ENCODE data around the gene PLXNA4.
"Not testable (repeated sequence)": the region's sequence is repeated elsewhere in the genome, so short reads cannot be mapped to it uniquely, and the experiment has no call there.

The PLXNA4 gene, protein sequence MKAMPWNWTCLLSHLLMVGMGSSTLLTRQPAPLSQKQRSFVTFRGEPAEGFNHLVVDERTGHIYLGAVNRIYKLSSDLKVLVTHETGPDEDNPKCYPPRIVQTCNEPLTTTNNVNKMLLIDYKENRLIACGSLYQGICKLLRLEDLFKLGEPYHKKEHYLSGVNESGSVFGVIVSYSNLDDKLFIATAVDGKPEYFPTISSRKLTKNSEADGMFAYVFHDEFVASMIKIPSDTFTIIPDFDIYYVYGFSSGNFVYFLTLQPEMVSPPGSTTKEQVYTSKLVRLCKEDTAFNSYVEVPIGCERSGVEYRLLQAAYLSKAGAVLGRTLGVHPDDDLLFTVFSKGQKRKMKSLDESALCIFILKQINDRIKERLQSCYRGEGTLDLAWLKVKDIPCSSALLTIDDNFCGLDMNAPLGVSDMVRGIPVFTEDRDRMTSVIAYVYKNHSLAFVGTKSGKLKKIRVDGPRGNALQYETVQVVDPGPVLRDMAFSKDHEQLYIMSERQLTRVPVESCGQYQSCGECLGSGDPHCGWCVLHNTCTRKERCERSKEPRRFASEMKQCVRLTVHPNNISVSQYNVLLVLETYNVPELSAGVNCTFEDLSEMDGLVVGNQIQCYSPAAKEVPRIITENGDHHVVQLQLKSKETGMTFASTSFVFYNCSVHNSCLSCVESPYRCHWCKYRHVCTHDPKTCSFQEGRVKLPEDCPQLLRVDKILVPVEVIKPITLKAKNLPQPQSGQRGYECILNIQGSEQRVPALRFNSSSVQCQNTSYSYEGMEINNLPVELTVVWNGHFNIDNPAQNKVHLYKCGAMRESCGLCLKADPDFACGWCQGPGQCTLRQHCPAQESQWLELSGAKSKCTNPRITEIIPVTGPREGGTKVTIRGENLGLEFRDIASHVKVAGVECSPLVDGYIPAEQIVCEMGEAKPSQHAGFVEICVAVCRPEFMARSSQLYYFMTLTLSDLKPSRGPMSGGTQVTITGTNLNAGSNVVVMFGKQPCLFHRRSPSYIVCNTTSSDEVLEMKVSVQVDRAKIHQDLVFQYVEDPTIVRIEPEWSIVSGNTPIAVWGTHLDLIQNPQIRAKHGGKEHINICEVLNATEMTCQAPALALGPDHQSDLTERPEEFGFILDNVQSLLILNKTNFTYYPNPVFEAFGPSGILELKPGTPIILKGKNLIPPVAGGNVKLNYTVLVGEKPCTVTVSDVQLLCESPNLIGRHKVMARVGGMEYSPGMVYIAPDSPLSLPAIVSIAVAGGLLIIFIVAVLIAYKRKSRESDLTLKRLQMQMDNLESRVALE (N-terminal part only)

GRCh38 chr7:132575982-132576720 lies at the start of gene PLXNA4:
TSS of gene PLXNA4 (minus strand) at chr7:132576470. CDS start at chr7:132508693, 67,777 bp downstream.
- no peak for DNase-seq

DNA sequence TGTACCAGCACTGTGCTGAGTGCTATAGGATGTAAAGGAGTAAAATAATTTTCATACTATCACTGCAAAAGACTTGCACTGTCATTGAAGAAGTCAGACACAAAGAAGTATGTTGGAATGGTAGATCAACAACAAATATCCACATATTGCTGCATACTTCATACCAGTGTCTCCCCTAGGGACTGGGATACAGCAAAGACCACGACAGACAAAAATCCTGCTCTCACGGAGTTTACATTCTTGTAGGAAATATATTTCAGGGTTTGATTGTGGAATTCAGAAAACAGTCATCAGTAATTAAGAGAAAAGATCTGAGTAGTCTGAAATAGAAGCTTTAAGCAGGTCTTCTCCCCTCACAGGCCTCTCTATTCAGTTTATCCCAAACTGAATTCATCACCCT lies 49.4 kb upstream of the PLXNA4 start:
- no peak for DNase-seq

- no peak for DNase-seq
Observed at GRCh38 chr7:132622081-132622480, 45.8 kb upstream of the PLXNA4 start.

GRCh38 chr7:132619967-132620366 lies 43.7 kb upstream of the PLXNA4 start:
- no peak for DNase-seq

- no peak for DNase-seq
Observed at GRCh38 chr7:132618956-132619305, 42.7 kb upstream of the PLXNA4 start.

DNA sequence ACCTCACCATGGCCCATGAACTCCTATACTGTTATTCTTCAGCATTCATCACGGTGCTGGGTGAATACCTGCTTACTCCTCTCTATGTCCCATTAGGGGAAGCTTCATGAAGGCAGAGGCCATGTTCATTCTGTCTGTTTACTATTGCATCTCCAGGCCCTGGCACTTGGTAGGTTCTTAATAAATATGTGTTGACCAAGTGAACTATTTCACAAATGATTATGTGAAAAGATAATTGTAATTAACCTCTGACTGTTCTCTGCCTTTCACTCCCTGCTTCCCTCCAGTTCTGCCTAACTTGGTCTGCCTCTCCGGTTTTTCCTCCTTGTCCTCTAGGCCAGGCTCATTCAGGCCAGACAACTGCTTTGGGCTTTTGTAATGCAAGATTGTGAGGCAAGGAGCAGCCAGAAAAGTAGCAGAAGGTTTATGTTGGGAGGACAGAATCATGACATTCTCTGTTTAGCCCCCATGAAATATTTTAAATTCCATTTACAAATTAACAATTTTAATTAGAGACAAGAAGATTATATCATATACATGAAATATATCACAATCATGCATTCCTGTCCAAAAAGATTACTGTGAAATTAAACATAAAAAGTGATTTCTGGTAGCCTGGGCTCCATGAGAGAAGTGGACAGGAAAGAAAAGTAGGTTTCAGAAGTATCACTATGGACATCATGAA lies 42.1 kb upstream of the PLXNA4 start:
- DNase-seq, result no peak

- DNase-seq, result peak in 1 of 2 experiments; percentile 15
Observed at GRCh38 chr7:132614428-132615318, 38.4 kb upstream of the PLXNA4 start.

DNA sequence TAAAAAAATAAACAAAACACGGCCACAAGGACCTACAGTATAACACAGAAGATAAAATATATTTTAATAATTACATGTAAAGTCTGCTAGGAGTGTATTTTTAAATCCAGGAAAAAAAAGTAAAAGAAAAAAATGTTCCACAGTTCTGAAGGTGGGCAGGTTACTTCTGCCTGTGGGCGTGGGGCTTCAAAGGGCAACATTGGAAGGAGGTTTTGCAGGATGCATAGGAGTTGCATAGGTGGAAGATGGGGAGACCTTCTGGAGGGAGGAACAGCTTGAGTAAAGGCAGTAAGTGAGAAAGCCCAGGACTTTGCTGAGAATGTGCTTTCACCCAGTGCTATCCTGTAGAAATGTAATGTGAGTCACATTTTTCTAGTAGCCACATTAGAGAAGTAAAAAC lies 37.5 kb upstream of the PLXNA4 start:
- DNase-seq, result no peak

DNA sequence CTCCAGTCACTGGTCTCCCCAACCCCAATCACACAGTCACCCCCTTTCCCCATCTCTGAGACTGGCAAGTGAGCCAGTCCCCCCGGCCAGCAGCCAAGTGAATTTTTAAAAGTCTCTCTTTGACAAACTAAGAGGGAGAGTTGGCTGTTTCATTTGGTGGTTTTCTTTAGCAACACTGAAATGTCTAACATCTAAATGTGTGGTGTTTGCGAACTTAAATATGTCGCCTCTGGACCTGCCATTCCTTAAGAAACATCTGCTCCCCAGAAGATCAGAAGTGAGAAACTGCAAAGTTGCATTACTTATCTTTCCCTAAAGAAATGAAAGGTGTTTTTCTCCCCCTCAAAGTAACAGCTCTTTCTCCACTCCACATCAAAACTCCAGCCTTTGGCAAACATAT lies 34.7 kb upstream of the PLXNA4 start:
- DNase-seq, result no peak

GRCh38 chr7:132609906-132610520 lies 33.7 kb upstream of the PLXNA4 start:
- no peak for DNase-seq

DNA sequence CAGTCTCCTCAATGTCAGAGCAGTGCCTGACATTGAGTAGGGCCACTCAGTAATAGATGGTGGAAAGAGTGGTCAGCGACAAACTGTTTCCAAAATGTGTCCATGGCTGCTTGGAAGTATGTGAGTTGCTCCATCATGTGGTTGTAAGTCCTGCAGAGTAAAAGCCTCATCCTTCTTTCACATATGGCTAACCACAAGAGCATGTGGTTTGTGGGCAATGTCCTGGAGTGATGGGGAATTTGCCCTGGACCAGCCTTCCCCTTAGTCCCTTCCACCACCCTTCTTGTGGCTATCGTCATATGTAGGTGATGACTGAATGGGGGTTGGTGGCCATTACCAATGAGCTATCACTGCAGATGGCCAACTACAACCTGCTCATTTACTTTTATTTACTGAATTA lies 33.0 kb upstream of the PLXNA4 start:
- no peak for DNase-seq

GRCh38 chr7:132608523-132608922 lies 32.3 kb upstream of the PLXNA4 start:
- DNase-seq, result no peak

- DNase-seq, result no peak
Observed at GRCh38 chr7:132607656-132608055, 31.4 kb upstream of the PLXNA4 start.

- DNase-seq, result no peak
Observed at GRCh38 chr7:132604121-132604520, 27.9 kb upstream of the PLXNA4 start.

GRCh38 chr7:132603220-132603833 lies 27.1 kb upstream of the PLXNA4 start:
- DNase-seq, result no peak

DNA sequence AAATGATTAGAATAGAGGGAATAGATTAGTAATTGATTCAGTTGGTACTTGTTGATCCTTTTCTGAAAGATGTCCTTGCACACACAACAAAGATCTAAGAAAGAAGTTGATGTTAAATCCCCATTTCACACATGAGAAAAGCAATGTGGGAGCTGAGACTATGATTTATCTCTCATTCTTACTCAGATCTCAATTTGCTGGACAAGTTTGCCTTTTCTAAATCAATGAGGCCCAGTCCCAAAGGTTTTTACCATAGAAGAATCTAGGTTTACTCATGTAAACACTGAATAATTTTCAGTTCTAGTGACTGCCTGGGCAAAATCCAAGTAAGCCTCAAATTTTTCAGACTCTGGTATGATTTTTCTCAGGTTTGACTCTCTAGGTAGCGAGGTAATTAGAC lies 25.5 kb upstream of the PLXNA4 start:
- DNase-seq, result no peak

DNA sequence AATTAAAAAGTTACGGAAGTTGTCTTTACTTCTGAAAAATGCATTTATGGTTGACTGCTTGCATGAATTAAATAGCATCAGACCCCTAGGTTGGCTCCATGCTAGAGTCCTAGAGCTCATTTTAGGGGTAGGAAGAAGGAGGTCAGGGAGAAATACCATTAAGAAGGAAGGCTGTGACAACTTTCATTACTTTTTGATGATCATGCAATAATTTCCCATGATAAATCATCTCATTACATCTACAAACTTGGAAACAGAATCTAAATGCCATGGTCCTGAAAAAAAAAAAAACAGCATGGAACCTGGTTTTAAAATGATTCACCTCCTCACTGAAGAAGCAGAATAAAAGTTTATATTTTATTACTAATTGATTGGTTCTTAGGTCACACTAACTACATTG lies 20.3 kb upstream of the PLXNA4 start:
- DNase-seq, result no peak

GRCh38 chr7:132594741-132595140 lies 18.5 kb upstream of the PLXNA4 start:
- not testable (repeated sequence) for DNase-seq

- no peak for DNase-seq
Observed at GRCh38 chr7:132592936-132593335, 16.7 kb upstream of the PLXNA4 start.
